ENCODE data around the gene ZNF710.

DNA sequence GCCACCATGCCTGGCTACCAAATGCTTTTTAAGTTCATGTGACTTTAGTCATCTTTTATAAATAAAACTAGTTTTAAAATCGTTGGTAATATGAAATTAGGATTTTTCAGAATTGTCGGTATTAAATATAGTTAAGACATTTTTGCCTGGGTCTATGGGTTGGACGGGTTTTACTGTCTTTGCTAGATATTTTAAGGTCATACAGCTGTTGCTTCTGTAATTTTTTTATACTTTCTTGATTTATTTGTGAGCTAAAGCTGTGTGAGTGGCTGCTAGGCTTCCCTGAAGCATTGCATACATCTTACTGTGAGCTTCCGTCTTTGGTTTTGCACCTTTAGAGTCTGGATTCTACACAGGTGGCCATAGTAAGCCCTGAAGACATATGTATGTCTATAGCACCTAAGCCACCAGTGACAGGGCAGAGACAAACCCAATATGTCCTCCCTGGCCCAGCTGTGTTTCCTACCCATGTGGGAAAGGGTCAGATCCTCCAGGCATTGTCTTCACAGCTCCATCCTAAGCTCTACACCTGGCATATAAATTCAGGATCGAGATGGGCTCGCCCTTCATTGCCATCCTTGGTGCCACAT is 16.6 kb upstream of the ZNF710 start:
- TF ChIP-seq, protein P1, sequence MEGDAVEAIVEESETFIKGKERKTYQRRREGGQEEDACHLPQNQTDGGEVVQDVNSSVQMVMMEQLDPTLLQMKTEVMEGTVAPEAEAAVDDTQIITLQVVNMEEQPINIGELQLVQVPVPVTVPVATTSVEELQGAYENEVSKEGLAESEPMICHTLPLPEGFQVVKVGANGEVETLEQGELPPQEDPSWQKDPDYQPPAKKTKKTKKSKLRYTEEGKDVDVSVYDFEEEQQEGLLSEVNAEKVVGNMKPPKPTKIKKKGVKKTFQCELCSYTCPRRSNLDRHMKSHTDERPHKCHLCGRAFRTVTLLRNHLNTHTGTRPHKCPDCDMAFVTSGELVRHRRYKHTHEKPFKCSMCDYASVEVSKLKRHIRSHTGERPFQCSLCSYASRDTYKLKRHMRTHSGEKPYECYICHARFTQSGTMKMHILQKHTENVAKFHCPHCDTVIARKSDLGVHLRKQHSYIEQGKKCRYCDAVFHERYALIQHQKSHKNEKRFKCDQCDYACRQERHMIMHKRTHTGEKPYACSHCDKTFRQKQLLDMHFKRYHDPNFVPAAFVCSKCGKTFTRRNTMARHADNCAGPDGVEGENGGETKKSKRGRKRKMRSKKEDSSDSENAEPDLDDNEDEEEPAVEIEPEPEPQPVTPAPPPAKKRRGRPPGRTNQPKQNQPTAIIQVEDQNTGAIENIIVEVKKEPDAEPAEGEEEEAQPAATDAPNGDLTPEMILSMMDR (conservative IDR thresholded peaks at IDR 0.05; ENCODE audit: low read depth in 2 of 2) = no peak
- TF ChIP-seq, protein P2, sequence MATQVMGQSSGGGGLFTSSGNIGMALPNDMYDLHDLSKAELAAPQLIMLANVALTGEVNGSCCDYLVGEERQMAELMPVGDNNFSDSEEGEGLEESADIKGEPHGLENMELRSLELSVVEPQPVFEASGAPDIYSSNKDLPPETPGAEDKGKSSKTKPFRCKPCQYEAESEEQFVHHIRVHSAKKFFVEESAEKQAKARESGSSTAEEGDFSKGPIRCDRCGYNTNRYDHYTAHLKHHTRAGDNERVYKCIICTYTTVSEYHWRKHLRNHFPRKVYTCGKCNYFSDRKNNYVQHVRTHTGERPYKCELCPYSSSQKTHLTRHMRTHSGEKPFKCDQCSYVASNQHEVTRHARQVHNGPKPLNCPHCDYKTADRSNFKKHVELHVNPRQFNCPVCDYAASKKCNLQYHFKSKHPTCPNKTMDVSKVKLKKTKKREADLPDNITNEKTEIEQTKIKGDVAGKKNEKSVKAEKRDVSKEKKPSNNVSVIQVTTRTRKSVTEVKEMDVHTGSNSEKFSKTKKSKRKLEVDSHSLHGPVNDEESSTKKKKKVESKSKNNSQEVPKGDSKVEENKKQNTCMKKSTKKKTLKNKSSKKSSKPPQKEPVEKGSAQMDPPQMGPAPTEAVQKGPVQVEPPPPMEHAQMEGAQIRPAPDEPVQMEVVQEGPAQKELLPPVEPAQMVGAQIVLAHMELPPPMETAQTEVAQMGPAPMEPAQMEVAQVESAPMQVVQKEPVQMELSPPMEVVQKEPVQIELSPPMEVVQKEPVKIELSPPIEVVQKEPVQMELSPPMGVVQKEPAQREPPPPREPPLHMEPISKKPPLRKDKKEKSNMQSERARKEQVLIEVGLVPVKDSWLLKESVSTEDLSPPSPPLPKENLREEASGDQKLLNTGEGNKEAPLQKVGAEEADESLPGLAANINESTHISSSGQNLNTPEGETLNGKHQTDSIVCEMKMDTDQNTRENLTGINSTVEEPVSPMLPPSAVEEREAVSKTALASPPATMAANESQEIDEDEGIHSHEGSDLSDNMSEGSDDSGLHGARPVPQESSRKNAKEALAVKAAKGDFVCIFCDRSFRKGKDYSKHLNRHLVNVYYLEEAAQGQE (IDR thresholded peaks at IDR 0.05; ENCODE audit: unreplicated experiment) = no peak
- TF ChIP-seq, protein P3, sequence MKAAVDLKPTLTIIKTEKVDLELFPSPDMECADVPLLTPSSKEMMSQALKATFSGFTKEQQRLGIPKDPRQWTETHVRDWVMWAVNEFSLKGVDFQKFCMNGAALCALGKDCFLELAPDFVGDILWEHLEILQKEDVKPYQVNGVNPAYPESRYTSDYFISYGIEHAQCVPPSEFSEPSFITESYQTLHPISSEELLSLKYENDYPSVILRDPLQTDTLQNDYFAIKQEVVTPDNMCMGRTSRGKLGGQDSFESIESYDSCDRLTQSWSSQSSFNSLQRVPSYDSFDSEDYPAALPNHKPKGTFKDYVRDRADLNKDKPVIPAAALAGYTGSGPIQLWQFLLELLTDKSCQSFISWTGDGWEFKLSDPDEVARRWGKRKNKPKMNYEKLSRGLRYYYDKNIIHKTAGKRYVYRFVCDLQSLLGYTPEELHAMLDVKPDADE (IDR thresholded peaks at IDR 0.05) = no peak
- TF ChIP-seq EZH2phosphoT487 (IDR thresholded peaks at IDR 0.05; ENCODE audit: unreplicated experiment) (no peak), POLR2AphosphoS5 (IDR thresholded peaks at IDR 0.05; ENCODE audit: low read depth) (no peak), EZH2 (IDR thresholded peaks at IDR 0.05; ENCODE audit: low read depth, unreplicated experiment) (no peak), STAT1 (IDR thresholded peaks at IDR 0.05; ENCODE audit: unreplicated experiment) (no peak), NANOG (IDR thresholded peaks at IDR 0.05; ENCODE audit: borderline replicate concordance) (no peak)
- TF ChIP-seq, protein P4, sequence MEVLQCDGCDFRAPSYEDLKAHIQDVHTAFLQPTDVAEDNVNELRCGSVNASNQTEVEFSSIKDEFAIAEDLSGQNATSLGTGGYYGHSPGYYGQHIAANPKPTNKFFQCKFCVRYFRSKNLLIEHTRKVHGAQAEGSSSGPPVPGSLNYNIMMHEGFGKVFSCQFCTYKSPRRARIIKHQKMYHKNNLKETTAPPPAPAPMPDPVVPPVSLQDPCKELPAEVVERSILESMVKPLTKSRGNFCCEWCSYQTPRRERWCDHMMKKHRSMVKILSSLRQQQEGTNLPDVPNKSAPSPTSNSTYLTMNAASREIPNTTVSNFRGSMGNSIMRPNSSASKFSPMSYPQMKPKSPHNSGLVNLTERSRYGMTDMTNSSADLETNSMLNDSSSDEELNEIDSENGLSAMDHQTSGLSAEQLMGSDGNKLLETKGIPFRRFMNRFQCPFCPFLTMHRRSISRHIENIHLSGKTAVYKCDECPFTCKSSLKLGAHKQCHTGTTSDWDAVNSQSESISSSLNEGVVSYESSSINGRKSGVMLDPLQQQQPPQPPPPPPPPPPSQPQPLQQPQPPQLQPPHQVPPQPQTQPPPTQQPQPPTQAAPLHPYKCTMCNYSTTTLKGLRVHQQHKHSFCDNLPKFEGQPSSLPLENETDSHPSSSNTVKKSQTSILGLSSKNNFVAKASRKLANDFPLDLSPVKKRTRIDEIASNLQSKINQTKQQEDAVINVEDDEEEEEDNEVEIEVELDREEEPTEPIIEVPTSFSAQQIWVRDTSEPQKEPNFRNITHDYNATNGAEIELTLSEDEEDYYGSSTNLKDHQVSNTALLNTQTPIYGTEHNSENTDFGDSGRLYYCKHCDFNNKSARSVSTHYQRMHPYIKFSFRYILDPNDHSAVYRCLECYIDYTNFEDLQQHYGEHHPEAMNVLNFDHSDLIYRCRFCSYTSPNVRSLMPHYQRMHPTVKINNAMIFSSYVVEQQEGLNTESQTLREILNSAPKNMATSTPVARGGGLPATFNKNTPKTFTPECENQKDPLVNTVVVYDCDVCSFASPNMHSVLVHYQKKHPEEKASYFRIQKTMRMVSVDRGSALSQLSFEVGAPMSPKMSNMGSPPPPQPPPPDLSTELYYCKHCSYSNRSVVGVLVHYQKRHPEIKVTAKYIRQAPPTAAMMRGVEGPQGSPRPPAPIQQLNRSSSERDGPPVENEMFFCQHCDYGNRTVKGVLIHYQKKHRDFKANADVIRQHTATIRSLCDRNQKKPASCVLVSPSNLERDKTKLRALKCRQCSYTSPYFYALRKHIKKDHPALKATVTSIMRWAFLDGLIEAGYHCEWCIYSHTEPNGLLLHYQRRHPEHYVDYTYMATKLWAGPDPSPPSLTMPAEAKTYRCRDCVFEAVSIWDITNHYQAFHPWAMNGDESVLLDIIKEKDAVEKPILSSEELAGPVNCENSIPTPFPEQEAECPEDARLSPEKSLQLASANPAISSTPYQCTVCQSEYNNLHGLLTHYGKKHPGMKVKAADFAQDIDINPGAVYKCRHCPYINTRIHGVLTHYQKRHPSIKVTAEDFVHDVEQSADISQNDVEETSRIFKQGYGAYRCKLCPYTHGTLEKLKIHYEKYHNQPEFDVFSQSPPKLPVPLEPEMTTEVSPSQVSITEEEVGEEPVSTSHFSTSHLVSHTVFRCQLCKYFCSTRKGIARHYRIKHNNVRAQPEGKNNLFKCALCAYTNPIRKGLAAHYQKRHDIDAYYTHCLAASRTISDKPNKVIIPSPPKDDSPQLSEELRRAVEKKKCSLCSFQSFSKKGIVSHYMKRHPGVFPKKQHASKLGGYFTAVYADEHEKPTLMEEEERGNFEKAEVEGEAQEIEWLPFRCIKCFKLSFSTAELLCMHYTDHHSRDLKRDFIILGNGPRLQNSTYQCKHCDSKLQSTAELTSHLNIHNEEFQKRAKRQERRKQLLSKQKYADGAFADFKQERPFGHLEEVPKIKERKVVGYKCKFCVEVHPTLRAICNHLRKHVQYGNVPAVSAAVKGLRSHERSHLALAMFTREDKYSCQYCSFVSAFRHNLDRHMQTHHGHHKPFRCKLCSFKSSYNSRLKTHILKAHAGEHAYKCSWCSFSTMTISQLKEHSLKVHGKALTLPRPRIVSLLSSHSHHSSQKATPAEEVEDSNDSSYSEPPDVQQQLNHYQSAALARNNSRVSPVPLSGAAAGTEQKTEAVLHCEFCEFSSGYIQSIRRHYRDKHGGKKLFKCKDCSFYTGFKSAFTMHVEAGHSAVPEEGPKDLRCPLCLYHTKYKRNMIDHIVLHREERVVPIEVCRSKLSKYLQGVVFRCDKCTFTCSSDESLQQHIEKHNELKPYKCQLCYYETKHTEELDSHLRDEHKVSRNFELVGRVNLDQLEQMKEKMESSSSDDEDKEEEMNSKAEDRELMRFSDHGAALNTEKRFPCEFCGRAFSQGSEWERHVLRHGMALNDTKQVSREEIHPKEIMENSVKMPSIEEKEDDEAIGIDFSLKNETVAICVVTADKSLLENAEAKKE (CRISPR knock-in tag; IDR thresholded peaks at IDR 0.05) = no peak
